Sigmoid colon (tissue), 7 donors: ENCODE data around the gene SMARCAD1. TPM values are rescaled to one million over a fixed set of nuclear protein-coding genes. Genes with fewer than 3 reads are reported as not detected.

Experiments
- DNase-seq: peaks from one replicate; pipeline ENCODE4 v3.0.0-alpha.2; 2019
- H3K27ac ChIP-seq, 4 donors: fragments of 200-600 bp; sonication (generic); one replicate each; pipeline ENCODE4 v1.5.1; 2016 to 2019; ENCODE audit warnings: mild to moderate bottlenecking in 1 of 4
- H3K27me3 ChIP-seq, 3 donors: fragments of 200-600 bp; sonication (generic); one replicate each; pipeline ENCODE4 v1.5.1; 2019; ENCODE audit warnings: mild to moderate bottlenecking in 1 of 3
- H3K36me3 ChIP-seq, 4 donors: fragments of 200-600 bp; sonication (generic); one replicate each; pipeline ENCODE4 v1.5.1; 2016 to 2019
- H3K4me1 ChIP-seq, 4 donors: fragments of 200-600 bp; sonication (generic); one replicate each; pipeline ENCODE4 v1.5.1; 2017 to 2019
- H3K4me3 ChIP-seq, 4 donors: fragments of 200-600 bp; sonication (generic); one replicate each; pipeline ENCODE4 v1.5.1; 2017 to 2019; ENCODE audit warnings: mild to moderate bottlenecking in 2 of 4, moderate library complexity in 1 of 4
- H3K9me3 ChIP-seq, 4 donors: fragments of 200-600 bp in 3 of 4; sonication (generic) in 3 of 4; one replicate each; pipeline versions ENCODE4 v1.5.1 to v1.6.1; 2013 to 2019
- CTCF ChIP-seq, 4 experiments: fragments of 450-650 bp in 3 of 4; fragments of 200-600 bp in 1 of 4; IDR thresholded peaks; one replicate each; pipeline ENCODE4 v1.5.1; 2016 to 2019; ENCODE audit warnings: antibody characterized with exemption in 4 of 4, mild to moderate bottlenecking in 3 of 4, moderate library complexity in 2 of 4
- EP300 ChIP-seq, 4 donors: sonication (generic); formaldehyde crosslinking; IDR thresholded peaks; one replicate each; pipeline ENCODE4 v1.6.1; 2017; ENCODE audit warnings: antibody characterized with exemption in 4 of 4
- POLR2A ChIP-seq, 2 donors: fragments of 450-650 bp; IDR thresholded peaks; one replicate each; pipeline ENCODE4 v1.6.1; 2016; ENCODE audit warnings: antibody characterized with exemption in 2 of 2, mild to moderate bottlenecking in 2 of 2, moderate library complexity in 2 of 2
- POLR2AphosphoS5 ChIP-seq, 4 donors: sonication (generic); formaldehyde crosslinking; IDR thresholded peaks; one replicate each; pipeline ENCODE4 v1.6.1; 2017; ENCODE audit warnings: antibody characterized with exemption in 4 of 4
- WGBS, 2 donors: extraction: QIAGEN DNeasy Blood & Tissue Kit; methylation state at CpG; one replicate each; pipeline ENCODE4 v1.1.7; 2013; 5-methylcytosine and 5-hydroxymethylcytosine counted together
- intact Hi-C: fragments of 100-400 bp; cut with DNase I; formaldehyde crosslinking; loops from one replicate; pipeline ENCODE4 v1.15.1; 2023
- polyA plus RNA-seq, 3 donors: library from polyadenylated mRNA; stranded (reverse); fragments of 200-250 nt; gene quantifications; one replicate each; pipeline ENCODE4 v1.2.3, GENCODE V29; 2013
- total RNA-seq, 4 donors: library from RNA; depleted of rRNA; stranded (reverse); fragments of >200 nt; gene quantifications; one replicate each; pipeline ENCODE4 v1.1.0, GENCODE V29; 2016
- donor health status: healthy with polysubstance abuse.
- donor health status: Bipolar disorder and iron deficiency.
- donor health status: healthy.

SMARCAD1 gene
- total and polyA plus RNA-seq, 7 donors = 3.7 to 21.4 (median 15.8) TPM

GRCh38 chr4:94244087-94244828 lies 36.6 kb downstream of the SMARCAD1 start:
- TF ChIP-seq POLR2A (IDR thresholded peaks at IDR 0.05) (no peak), EP300 (IDR thresholded peaks at IDR 0.05) (no peak), POLR2AphosphoS5 (IDR thresholded peaks at IDR 0.05) (no peak), CTCF (IDR thresholded peaks at IDR 0.05) (no peak)
- H3K4me1 ChIP-seq = no peaks in the 10 kb centered on the region
- peaks cover 0 to 80% (median 24%) of the 10 kb centered on the region in 4 donors for H3K36me3 ChIP-seq
- intact Hi-C loops = no loop called here
- H3K4me3 ChIP-seq = no peak overlapping the region
- H3K27me3 ChIP-seq = no peaks in the 10 kb centered on the region
- H3K27ac ChIP-seq = no peak overlapping the region
- no peaks in the 10 kb centered on the region for H3K9me3 ChIP-seq
- WGBS, 2 donors = 84 to 89% methylated on average over 3 of the region's 3 CpGs
- DNase-seq = no peak

- no peak overlapping the region for H3K4me3 ChIP-seq
- peaks cover 0 to 80% (median 24%) of the 10 kb centered on the region in 4 donors for H3K36me3 ChIP-seq
- TF ChIP-seq POLR2AphosphoS5 (IDR thresholded peaks at IDR 0.05) (no peak), EP300 (IDR thresholded peaks at IDR 0.05) (no peak), POLR2A (IDR thresholded peaks at IDR 0.05) (no peak)
Observed at GRCh38 chr4:94244829-94245185, 37.1 kb downstream of the SMARCAD1 start.

GRCh38 chr4:94251094-94251493 lies 43.4 kb downstream of the SMARCAD1 start:
- intact Hi-C loops = no loop called here
- Histone ChIP-seq H3K9me3 (no peaks in the 10 kb centered on the region), H3K27ac (no peak overlapping the region), H3K4me3 (no peak overlapping the region), H3K4me1 (no peaks in the 10 kb centered on the region), H3K36me3 (peaks cover 6 to 64% (median 14%) of the 10 kb centered on the region in 4 donors), H3K27me3 (no peaks in the 10 kb centered on the region)
- TF ChIP-seq POLR2A (IDR thresholded peaks at IDR 0.05) (no peak), CTCF (IDR thresholded peaks at IDR 0.05) (no peak), EP300 (IDR thresholded peaks at IDR 0.05) (no peak), POLR2AphosphoS5 (IDR thresholded peaks at IDR 0.05) (no peak)
- no peak for DNase-seq

More at GRCh38 chr4:94244829-94245185, 37.1 kb downstream of the SMARCAD1 start:
- Histone ChIP-seq H3K9me3 (no peaks in the 10 kb centered on the region), H3K4me1 (no peaks in the 10 kb centered on the region), H3K27me3 (no peaks in the 10 kb centered on the region), H3K27ac (no peak overlapping the region)
- no peak for DNase-seq
- 91 to 95% methylated on average over 2 of the region's 2 CpGs for WGBS, 2 donors
- intact Hi-C loops = no loop called here

DNA sequence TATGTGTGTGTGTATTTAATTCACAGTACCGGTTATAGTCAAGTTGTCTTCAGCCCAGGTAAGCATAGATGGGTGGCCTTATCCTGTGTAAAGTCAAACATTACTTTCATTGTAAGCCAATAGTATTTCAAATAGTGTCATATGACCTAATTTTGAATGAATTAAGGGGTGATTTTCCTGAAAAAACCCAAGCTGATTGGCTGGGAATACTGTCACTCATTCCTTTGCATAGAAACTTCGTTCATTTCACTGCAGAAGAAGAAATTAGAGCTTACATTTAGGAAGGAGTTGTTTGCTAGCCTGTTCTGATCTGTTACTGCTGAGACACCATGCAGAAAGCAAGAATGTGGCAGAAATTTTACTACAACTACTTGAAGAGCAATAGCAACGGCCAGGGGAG lies 45.4 kb downstream of the SMARCAD1 start:
- no peak for DNase-seq
- Histone ChIP-seq H3K27me3 (no peaks in the 10 kb centered on the region), H3K4me3 (no peak overlapping the region), H3K9me3 (no peaks in the 10 kb centered on the region), H3K4me1 (no peaks in the 10 kb centered on the region), H3K27ac (no peak overlapping the region), H3K36me3 (peaks cover 6 to 66% (median 10%) of the 10 kb centered on the region in 4 donors)
- WGBS, 2 donors = 86 to 90% methylated on average over 3 of the region's 3 CpGs
- TF ChIP-seq EP300 (IDR thresholded peaks at IDR 0.05) = no peak
- intact Hi-C loops = no loop called here

DNA sequence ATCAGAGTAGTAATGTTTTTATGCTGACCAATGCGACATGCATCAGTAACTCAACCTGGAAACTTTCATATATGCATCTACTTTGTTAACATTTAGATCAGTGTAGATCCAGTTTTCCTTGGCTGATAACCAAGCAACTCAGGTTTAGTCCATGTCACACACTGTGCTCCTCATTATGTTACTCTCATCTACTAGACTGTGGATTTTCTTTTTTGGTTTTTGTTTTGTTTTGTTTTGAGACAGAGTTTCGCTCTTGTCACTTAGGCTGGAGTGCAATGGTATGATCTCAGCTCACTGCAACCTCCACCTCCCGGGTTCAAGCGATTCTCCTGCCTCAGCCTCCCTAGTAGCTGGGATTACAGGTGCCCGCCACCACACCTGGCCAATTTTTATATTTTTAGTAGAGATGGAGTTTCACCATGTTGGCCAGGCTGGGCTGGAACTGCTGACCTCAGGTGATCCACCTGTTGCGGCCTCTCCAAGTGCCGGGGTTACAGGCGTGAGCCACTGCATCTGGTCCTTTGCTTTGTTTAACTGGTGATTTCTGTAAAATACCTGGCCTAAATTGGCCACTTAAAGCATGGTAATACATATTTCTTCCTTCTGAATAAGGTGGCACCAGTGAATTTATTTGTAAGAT lies 48.6 kb downstream of the SMARCAD1 start:
- no peak overlapping the region for H3K4me3 ChIP-seq
- TF ChIP-seq CTCF (IDR thresholded peaks at IDR 0.05) (no peak), POLR2AphosphoS5 (IDR thresholded peaks at IDR 0.05) (no peak), EP300 (IDR thresholded peaks at IDR 0.05) (no peak), POLR2A (IDR thresholded peaks at IDR 0.05) (no peak)
- intact Hi-C loops = no loop called here
- 91% methylated on average over 8 of the region's 8 CpGs for WGBS, 2 donors
- no peak overlapping the region for H3K27ac ChIP-seq
- no peaks in the 10 kb centered on the region for H3K27me3 ChIP-seq
- no peaks in the 10 kb centered on the region for H3K4me1 ChIP-seq
- peaks cover 3 to 49% (median 10%) of the 10 kb centered on the region in 4 donors for H3K36me3 ChIP-seq
- H3K9me3 ChIP-seq = no peaks in the 10 kb centered on the region
- no peak for DNase-seq
